SH-SY5Y (cell line): Measurements from ENCODE around the gene ASIC3.
A peak's percentile ranks its signal among the peaks of the same experiment; 100 is the strongest.

Experiments used
- GATA2 ChIP-seq: IDR thresholded peaks from 2 replicates; pipeline ENCODE4 v1.6.1; 2011; ENCODE audit warnings: mild to moderate bottlenecking, low read depth, low read length
- GATA3 ChIP-seq: IDR thresholded peaks from 2 replicates; pipeline ENCODE4 v1.6.1; 2011; ENCODE audit warnings: low read depth, mild to moderate bottlenecking, low read length, moderate library complexity

Gene ASIC3

GRCh38 chr7:151010307-151011096 lies 37.8 kb upstream of the ASIC3 start:
- TF ChIP-seq GATA2, result no peak
- no peak for TF ChIP-seq GATA3

- no peak for TF ChIP-seq GATA2
- no peak for TF ChIP-seq GATA3
These were observed 37.3 kb upstream of the ASIC3 start for GRCh38 chr7:151011097-151011409.

GRCh38 chr7:151012031-151012692 lies 36.2 kb upstream of the ASIC3 start:
- TF ChIP-seq GATA2, result no peak
- no peak for TF ChIP-seq GATA3

GRCh38 chr7:151012911-151013347 lies 35.4 kb upstream of the ASIC3 start:
- TF ChIP-seq GATA2, result no peak
- no peak for TF ChIP-seq GATA3

- TF ChIP-seq GATA2 (no peak), GATA3 (no peak)
These were observed 35.0 kb upstream of the ASIC3 start for GRCh38 chr7:151013356-151013732.

GRCh38 chr7:151013733-151014497 lies 34.4 kb upstream of the ASIC3 start:
- TF ChIP-seq GATA2 (no peak), GATA3 (no peak)

- no peak for TF ChIP-seq GATA3
- no peak for TF ChIP-seq GATA2
These were observed 33.4 kb upstream of the ASIC3 start for GRCh38 chr7:151014950-151015349.

GRCh38 chr7:151015967-151016366 lies 32.4 kb upstream of the ASIC3 start:
- no peak for TF ChIP-seq GATA3
- TF ChIP-seq GATA2, result no peak

- TF ChIP-seq GATA3 (no peak), GATA2 (no peak)
These were observed 31.8 kb upstream of the ASIC3 start for GRCh38 chr7:151016505-151016904.

- TF ChIP-seq GATA3, result no peak
- TF ChIP-seq GATA2, result no peak
These were observed 31.4 kb upstream of the ASIC3 start for GRCh38 chr7:151016942-151017341.

GRCh38 chr7:151017370-151017952 lies 30.9 kb upstream of the ASIC3 start:
- no peak for TF ChIP-seq GATA3
- no peak for TF ChIP-seq GATA2

- TF ChIP-seq GATA2 (peak; percentile 57), GATA3 (no peak)
These were observed 30.3 kb upstream of the ASIC3 start for GRCh38 chr7:151017953-151018420.

- TF ChIP-seq GATA2 (no peak), GATA3 (no peak)
These were observed 29.8 kb upstream of the ASIC3 start for GRCh38 chr7:151018421-151019129.

- TF ChIP-seq GATA2, result no peak
- TF ChIP-seq GATA3, result no peak
These were observed 29.2 kb upstream of the ASIC3 start for GRCh38 chr7:151019130-151019447.
